ENCODE results near the gene CAMKK2.
"Not testable (repeated sequence)": the region's sequence is repeated elsewhere in the genome, so short reads cannot be mapped to it uniquely, and the experiment has no call there.

CAMKK2 gene

GRCh38 chr12:121296618-121297434 lies at the start of gene CAMKK2:
Gene CAMKK2, minus strand, starts transcription at chr12:121296709. Its CDS starts 22,183 bp downstream, at chr12:121274526.
- DNase-seq = peak; percentile 6

DNA sequence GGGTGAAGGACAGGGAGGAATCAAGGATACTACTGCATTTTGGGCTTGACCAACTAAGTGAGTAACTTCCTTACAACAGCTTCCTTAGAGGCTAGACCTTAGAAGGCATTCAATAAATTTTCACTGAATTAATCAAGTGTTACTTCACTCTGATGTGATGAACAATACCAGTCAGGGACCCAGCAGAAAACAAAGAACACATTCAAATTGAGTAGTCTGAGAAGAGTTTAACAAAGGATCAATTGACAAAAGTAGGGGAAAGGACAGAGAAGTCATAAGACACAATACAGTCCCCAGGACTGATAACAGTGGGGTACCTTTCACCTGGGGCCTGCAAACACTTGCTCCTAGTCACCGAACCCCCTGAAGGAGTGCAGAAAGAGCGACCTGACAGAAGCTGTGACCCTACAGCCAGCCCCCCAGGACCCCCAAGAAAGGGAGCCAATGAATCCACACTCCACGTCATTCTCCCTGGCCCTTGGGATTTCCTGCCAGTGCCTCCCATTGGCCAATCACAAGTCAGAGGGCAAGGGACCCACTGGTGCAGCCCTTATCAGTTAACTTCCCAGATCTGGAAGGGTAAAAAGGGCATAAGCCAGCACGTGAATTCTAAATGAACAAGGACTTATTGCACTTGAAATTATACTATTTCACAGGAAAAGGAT lies 48.8 kb upstream of the CAMKK2 start:
- no peak for DNase-seq

- no peak for DNase-seq
These were observed 48.0 kb upstream of the CAMKK2 start for GRCh38 chr12:121344506-121344905.

DNA sequence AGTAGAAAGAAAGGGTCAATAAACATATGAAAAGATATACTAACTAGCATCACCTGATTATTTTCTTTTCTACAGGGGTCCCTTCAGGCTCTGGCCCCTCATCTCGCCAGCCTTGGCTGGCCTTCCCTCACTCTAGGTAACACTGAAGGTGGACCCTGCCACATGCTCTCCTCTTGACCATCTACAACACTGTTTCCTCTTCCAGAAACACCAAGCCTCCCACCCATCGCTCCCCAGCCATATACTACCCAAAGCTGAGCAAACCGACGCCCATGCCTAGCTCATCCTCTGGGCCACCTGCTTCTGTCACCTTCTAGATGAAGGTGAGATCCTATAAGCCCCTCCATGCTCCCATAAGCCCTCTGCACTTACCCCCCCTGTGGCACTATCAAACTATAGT lies 40.9 kb upstream of the CAMKK2 start:
- no peak for DNase-seq

- DNase-seq = peak; percentile 77
These were observed 38.2 kb upstream of the CAMKK2 start for GRCh38 chr12:121334513-121335343.

DNA sequence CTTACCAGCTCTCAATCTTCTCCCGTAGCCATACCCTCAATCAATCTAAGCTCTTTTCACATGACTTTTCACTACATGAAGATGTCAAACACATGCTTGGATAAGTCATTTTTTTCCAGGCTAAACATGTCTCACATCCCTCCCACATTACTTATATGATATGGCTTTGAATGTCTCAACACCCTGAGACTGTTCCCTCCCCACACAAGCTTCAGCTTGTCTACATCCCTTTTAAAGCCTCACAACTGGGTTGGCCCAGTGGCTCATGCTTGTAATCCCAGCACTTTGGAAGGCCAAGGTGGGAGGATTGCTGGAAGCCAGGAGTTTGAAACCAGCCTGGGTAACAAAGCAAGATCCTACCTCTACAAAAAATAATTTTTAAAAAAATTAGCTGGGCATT lies 37.2 kb upstream of the CAMKK2 start:
- DNase-seq = no peak

DNA sequence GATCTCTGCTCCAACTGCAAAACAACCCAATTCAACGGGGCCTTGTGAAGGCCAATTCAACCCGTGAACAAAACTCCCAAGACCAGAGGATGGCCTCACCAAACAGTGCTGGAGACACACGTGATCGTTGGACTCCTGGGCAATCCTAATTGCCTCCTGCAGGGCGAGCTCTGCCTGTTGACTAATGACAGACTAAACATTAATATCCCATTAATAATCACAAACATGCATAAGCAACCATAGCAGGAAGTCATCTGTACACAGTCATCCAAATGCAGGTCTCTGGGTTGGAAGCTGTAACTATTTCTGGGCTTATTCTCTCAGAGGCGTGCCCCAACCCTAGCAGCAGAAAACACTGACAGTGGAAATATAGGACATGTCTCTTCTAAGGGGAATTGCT lies 34.7 kb upstream of the CAMKK2 start:
- no peak for DNase-seq

GRCh38 chr12:121330692-121331091 lies 34.2 kb upstream of the CAMKK2 start:
- no peak for DNase-seq

DNA sequence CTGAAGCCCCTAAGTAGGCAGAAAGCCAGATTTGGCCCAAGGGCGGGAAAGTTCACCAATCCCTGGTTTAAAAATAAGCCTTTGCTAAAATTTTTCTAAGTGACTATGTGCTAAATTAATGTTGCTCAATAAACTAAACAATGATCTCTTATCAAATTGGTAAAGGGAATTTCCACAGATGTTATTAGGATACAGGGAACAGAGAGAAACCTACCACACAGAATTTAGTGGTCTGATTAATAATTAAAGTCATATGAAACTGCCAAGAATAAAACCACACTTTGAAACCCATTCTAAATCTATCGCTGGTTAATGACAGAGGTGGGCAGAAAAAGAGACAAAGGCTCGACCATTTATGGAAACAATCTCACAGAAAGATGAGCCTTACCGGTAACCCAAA lies 33.7 kb upstream of the CAMKK2 start:
- no peak for DNase-seq

DNA sequence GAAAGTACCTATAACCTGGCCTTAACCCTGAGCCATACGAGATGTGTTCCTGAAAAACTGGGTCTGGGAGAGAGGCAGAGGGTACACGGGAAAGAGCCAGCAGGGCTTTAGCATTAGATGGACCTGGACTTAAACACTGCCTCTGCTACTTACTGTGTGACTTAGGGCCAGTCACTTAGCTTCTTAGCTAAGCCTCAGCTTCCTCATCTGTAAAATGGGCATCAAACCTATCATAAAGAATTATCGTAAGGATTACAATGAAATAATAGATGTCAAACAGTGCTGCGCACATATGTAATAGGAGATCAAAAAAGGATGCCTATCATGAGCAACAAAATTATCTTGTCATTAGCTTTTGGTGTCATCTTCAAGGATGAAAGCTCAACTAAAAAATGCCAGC lies 32.1 kb upstream of the CAMKK2 start:
- no peak for DNase-seq

GRCh38 chr12:121326996-121327674 lies 30.6 kb upstream of the CAMKK2 start:
- peak; percentile 83 for DNase-seq

DNA sequence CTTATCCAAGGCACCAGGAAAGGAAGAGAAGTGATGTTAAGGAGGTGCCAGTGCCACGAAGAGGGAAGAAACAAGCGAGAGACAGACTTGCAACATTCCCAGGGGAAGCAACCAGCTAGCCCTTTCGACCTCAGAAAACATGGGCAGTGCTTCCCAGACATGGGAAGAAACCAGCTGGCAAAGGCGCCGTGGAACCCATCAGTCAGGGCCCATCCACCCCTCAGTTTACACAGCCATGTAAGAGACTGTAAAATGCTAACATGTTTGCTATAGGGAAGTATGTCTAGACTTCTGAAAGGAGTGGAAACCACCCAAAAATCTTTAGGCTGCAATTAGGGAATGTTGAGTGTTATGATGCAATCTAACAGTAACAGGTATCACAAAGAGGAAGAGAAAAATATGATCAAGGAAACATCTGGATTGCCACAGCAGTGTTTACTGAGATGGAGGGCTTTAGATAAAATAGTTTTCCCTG lies 29.4 kb upstream of the CAMKK2 start:
- DNase-seq = no peak

- no peak for DNase-seq
These were observed 27.4 kb upstream of the CAMKK2 start for GRCh38 chr12:121323908-121324307.

DNA sequence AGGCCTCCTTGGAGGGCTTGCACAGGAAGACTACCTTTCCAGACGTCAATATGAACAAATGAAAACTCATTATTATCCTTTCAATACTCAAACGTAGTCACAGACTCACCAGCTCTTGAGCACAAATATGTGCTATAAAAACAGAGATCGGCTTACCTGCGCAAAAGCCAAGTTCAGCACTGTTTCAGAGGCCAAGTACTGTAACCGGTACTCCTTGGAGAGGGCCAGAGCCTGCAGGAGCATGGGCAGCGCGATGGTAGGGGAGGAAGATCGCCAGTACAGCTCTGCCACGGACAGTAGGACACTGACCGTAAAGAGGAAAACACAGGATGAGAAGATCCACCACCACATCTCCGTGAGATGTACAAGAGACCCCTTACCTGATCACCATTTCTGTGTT lies 21.6 kb upstream of the CAMKK2 start:
- no peak for DNase-seq

GRCh38 chr12:121314431-121314830 lies 17.9 kb upstream of the CAMKK2 start:
- DNase-seq = no peak

GRCh38 chr12:121310231-121310630 lies 13.7 kb upstream of the CAMKK2 start:
- DNase-seq = not testable (repeated sequence)

DNA sequence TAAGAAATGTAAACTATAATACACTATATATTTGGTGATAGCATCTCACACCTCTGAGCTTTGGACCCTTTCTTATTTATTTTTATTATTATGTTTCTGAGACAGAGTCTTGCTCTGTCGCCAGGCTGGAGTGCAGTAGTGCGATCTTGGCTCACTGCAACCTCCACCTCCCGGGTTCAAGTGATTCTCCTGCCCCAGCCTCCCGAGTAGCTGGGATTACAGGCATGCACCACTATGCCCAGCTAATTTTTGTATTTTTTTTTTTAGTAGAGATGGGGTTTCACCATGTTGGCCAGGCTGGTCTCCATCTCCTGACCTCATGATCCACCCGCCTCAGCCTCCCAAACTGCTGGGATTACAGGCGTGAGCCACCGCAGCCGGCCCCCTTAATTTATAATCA lies 10.9 kb upstream of the CAMKK2 start:
- not testable (repeated sequence) for DNase-seq

DNA sequence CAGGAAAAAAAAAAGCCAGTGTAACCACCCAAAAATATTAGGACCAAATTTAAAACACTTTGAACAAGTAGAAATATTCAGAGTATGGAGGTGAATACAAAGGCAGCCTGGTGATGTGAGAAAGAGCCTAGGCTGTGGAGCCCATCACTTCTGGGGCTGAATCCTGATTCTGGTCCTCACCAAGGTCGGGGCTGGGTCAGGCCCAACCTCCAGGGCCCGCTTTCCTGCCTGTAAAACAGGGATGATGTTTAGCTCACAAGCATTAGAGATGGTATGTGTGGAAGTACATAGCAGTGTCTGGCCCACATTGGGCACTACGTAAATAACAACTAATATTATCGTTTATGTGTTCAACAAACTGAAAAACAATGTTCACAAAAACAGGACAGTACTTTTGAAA lies 7.8 kb upstream of the CAMKK2 start:
- DNase-seq = no peak

DNA sequence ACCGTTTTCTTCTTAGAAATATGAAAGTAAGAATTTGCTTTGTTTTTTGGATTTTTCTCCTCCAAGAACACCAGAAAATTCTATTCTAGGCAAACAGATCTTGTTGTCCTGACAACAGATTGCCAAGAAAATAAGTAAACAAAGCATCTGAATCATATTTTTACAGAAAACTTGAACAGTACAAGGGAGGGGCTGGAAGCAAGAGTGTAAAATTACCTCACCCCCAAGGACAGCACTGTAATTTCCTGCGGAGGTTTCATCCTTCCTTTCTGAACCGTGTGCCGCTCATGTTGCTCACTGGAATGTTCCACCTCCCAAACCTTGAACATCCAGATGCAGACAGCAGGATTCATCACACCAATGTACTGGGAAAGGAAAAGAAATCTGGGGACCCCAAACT lies 5.4 kb upstream of the CAMKK2 start:
- DNase-seq = no peak

GRCh38 chr12:121300083-121300819 lies 3.7 kb upstream of the CAMKK2 start:
- no peak for DNase-seq

GRCh38 chr12:121299662-121300061 lies 3.2 kb upstream of the CAMKK2 start:
- no peak for DNase-seq

GRCh38 chr12:121298411-121298810 lies 1.9 kb upstream of the CAMKK2 start:
- not testable (repeated sequence) for DNase-seq
